GM18517 (cell line): ENCODE results near the gene FOXR1.

Experiments
- ATAC-seq: cut with Tn5 transposase; IDR thresholded peaks from one replicate; pipeline ENCODE4 v1.9.1; 2021; ENCODE audit warnings: mild to moderate bottlenecking, moderate library complexity; ENCODE audit not compliant: unreplicated experiment

FOXR1 gene

GRCh38 chr11:119025099-119025473, 53.5 kb downstream of the FOXR1 start:
- no peak for ATAC-seq

GRCh38 chr11:119025541-119025940, 54.0 kb downstream of the FOXR1 start:
- ATAC-seq, result no peak

- ATAC-seq, result no peak
Observed at GRCh38 chr11:119025978-119026766, 54.6 kb downstream of the FOXR1 start.

GRCh38 chr11:119026970-119027369, 55.4 kb downstream of the FOXR1 start:
- ATAC-seq, result no peak

GRCh38 chr11:119027561-119028345, 56.2 kb downstream of the FOXR1 start:
- ATAC-seq, result no peak

GRCh38 chr11:119028346-119029068, 56.9 kb downstream of the FOXR1 start:
- ATAC-seq, result no peak

- no peak for ATAC-seq
Observed at GRCh38 chr11:119029069-119029339, 57.4 kb downstream of the FOXR1 start.

GRCh38 chr11:119029340-119030028, 57.9 kb downstream of the FOXR1 start:
- peak; percentile 28 for ATAC-seq

GRCh38 chr11:119030029-119030328, 58.4 kb downstream of the FOXR1 start:
- ATAC-seq, result peak; percentile 10

- ATAC-seq, result peak; percentile 84
Observed at GRCh38 chr11:119030329-119031047, 58.9 kb downstream of the FOXR1 start, which contains the start of gene SLC37A4. SLC37A4 (minus strand) TSS chr11:119030877.
